CD4-positive, alpha-beta T cell (primary cell): ENCODE results near the gene HINT2. TPM values are rescaled to one million over a fixed set of nuclear protein-coding genes. Genes with fewer than 3 reads are reported as not detected.

ENCODE experiments used
- ATAC-seq: fragments of 200-7000 bp; cut with Tn5 transposase; one replicate; pipeline ENCODE4 v1.10.0; 2022; ENCODE audit warnings: mild to moderate bottlenecking; ENCODE audit not compliant: poor library complexity
- CTCF ChIA-PET: fragments of 350-600 bp; sonication (Branson Sonifier 250); formaldehyde crosslinking; loops from one replicate; lab custom pipeline; 2021; ENCODE audit warnings: antibody characterized with exemption, inconsistent platforms; lab: Charles Lee
- POLR2A ChIA-PET: fragments of 350-600 bp; sonication (Branson Sonifier 250); formaldehyde crosslinking; loops from one replicate; lab custom pipeline; 2021; ENCODE audit warnings: antibody characterized with exemption, inconsistent platforms; lab: Charles Lee
- DNase-seq, 14 experiments: peaks; one replicate each; pipeline ENCODE4 v3.0.0-alpha.2; 2013 to 2020; ENCODE audit warnings: mixed read lengths in 2 of 14
- H3K27ac ChIP-seq, 2 donors: one replicate each; pipeline versions ENCODE4 v1.5.1 to v1.7.0; 2013; ENCODE audit warnings: low read length in 2 of 2, low read depth in 1 of 2, mild to moderate bottlenecking in 1 of 2
- H3K27me3 ChIP-seq, 2 experiments: 1 replicate in 1 of 2; 2 replicates in 1 of 2; pipeline versions ENCODE4 v1.6.1 to v1.7.0; 2013; ENCODE audit warnings: low read length in 2 of 2, control low read depth in 1 of 2, mild to moderate bottlenecking in 1 of 2, moderate library complexity in 1 of 2; ENCODE audit not compliant: insufficient read depth in 2 of 2, control insufficient read depth in 1 of 2
- H3K36me3 ChIP-seq: one replicate; pipeline ENCODE4 v1.6.1; 2013; ENCODE audit warnings: low read length, control low read depth; ENCODE audit not compliant: insufficient read depth
- H3K4me1 ChIP-seq: one replicate; pipeline ENCODE4 v1.6.1; 2013; ENCODE audit warnings: low read length, control low read depth; ENCODE audit not compliant: insufficient read depth
- H3K4me3 ChIP-seq: one replicate; pipeline ENCODE4 v1.5.1; 2013; ENCODE audit warnings: mild to moderate bottlenecking, low read length, moderate library complexity
- H3K9me3 ChIP-seq, 2 experiments: 1 replicate in 1 of 2; 2 replicates in 1 of 2; pipeline versions ENCODE4 v1.6.1 to v1.7.0; 2013; ENCODE audit warnings: low read length in 2 of 2, mild to moderate bottlenecking in 2 of 2, control low read depth in 1 of 2, moderate library complexity in 1 of 2; ENCODE audit not compliant: control insufficient read depth in 1 of 2, insufficient read depth in 1 of 2
- H3K27ac Mint-ChIP-seq: one replicate; pipeline ENCODE4 v1.8.0; 2020; ENCODE audit warnings: mixed read lengths
- H3K27me3 Mint-ChIP-seq: one replicate; pipeline ENCODE4 v1.8.0; 2021; ENCODE audit warnings: mixed read lengths
- H3K36me3 Mint-ChIP-seq: one replicate; pipeline ENCODE4 v1.8.0; 2021; ENCODE audit warnings: low read depth, mixed read lengths
- H3K4me1 Mint-ChIP-seq: one replicate; pipeline ENCODE4 v1.8.0; 2021; ENCODE audit warnings: low read depth, mixed read lengths
- H3K4me3 Mint-ChIP-seq: one replicate; pipeline ENCODE4 v1.8.0; 2020; ENCODE audit warnings: mild to moderate bottlenecking, mixed read lengths
- H3K9me3 Mint-ChIP-seq: one replicate; pipeline ENCODE4 v1.8.0; 2020; ENCODE audit warnings: mixed read lengths
- CTCF ChIP-seq: fragments of 200-600 bp; IDR thresholded peaks from one replicate; pipeline ENCODE4 v1.8.0; 2022; ENCODE audit warnings: antibody characterized with exemption, mild to moderate bottlenecking
- intact Hi-C, 2 experiments: fragments of 100-400 bp; cut with DNase I in 1 of 2; cut with micrococcal nuclease in 1 of 2; formaldehyde crosslinking; loops; one replicate each; pipeline versions ENCODE4 v1.15.1 to v1.9.0; 2023 to 2025; cut with DNase I, micrococcal nuclease
- total RNA-seq, 174 experiments: library from RNA in 2 of 174; stranded (reverse) in 2 of 174; gene quantifications; one replicate each; pipeline ENCODE4 v1.2.3 and lab custom pipeline; 2021 to 2026

Gene HINT2
- total RNA-seq, 2 experiments from 2014 or later, result 10.9 to 12.6 TPM

DNA sequence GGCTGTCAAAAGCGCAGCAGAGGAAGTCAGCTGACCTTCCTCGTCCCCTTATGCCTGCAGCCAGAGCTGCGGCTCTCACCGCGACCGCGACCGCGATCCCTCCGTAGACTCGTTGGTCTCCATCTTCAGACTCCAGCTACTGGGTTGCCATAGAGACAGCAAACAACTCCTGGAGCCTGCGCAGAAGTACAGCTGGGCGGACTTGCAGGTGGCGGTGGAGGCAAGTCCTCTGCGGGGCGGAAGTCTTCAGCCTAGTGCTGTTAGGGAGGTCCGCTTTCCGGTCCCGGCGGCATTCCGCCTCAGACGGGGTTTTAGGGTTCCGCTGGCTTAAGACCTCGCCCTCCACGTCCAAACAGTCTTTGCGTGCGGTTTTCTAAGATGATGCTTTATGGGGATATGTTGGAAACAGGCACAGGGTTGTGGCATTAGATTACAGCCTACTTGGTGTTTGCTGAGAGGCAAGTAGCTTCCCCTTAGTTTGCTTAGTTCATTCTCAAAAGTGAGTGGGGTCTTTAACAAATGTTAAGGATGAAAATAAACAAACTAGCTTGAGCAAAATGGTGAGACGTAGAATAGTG lies 2.7 kb downstream of the HINT2 start, which contains the start of gene SPAG8:
TSS of gene SPAG8 (minus strand) at position 238 of the 578 bp plus-strand sequence. CDS start at position 123, 115 bp downstream.
- H3K27ac Mint-ChIP-seq, result peak within 1 kb of the TSS; percentile 91
- peaks cover 43% of the 10 kb centered on the region for H3K4me1 Mint-ChIP-seq
- Histone ChIP-seq H3K36me3 (peaks cover 20% of the 10 kb centered on the region), H3K4me1 (peaks cover 42% of the 10 kb centered on the region), H3K4me3 (peak within 1 kb of the TSS; percentile 62), H3K27me3 (no peaks in the 10 kb centered on the region), H3K27ac (peak within 1 kb of the TSS; percentile 69 to 77), H3K9me3 (no peaks in the 10 kb centered on the region)
- DNase-seq, result peak; percentile 89 to 99 (median 93)
- ATAC-seq, result peak; percentile 63
- H3K9me3 Mint-ChIP-seq, result no peaks in the 10 kb centered on the region
- H3K4me3 Mint-ChIP-seq, result peak within 1 kb of the TSS; percentile 91
- no peaks in the 10 kb centered on the region for H3K27me3 Mint-ChIP-seq
- ChIA-PET POLR2A (interaction anchor here (0.9 to 3.4 kb wide), 15 partner anchors 8 to 209 kb away, joined by 3 to 14 read pairs (median 4); partner anchors contain the start of genes CCDC107, CREB3, FAM221B and GBA2), CTCF (interaction anchor here (0.9 to 2.4 kb wide), 10 partner anchors 14 to 208 kb away, joined by 3 to 10 read pairs (median 4); partner anchors contain the start of genes CCDC107, CREB3, RMRP and TLN1)
- intact Hi-C loops, result loop anchor here (1.0 to 10.0 kb wide), 8 partner anchors 17 to 820 kb away; partner anchors contain the start of genes ATOSB (in 1 of the 2), CREB3 (in 1 of the 2), GBA2 (in 1 of the 2) and RGP1 (in 1 of the 2)
- no peak for TF ChIP-seq CTCF
- peaks cover 37% of the 10 kb centered on the region for H3K36me3 Mint-ChIP-seq

DNA sequence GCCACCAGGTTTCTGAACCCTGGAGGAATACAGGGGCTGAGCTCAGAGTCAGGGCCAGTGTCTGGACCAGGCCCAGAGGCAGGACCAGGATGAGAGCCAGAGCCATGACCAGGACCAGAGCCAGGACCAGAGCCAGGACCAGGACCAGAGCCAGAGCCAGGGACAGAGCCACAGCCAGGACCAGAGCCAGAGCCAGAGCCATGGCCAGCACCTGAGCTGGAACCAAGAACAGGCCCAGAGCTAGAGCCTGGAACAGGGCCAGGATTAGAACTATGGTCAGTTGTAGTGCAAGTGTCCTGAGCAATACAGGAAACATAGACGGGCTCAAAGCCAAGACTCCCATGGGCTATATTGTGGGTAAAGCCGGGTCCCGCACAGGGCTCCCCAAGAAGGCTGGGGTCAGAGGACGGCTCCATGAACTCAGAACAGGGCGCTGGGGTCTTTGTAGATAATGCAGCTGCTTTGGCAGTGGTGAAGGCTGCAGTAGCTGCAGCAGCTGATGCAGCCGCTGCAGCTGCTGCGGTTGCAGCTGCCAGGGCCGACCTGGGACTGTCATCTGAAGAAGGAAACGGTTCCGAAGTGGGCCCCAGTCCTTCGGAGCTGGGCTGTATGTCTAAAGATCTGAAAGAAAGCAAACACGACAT lies 3.3 kb downstream of the HINT2 start:
- peaks cover 21% of the 10 kb centered on the region for H3K36me3 ChIP-seq
- Mint-ChIP-seq H3K9me3 (no peaks in the 10 kb centered on the region), H3K27me3 (no peaks in the 10 kb centered on the region), H3K36me3 (peaks cover 43% of the 10 kb centered on the region), H3K4me3 (peak overlapping the region; percentile 91), H3K4me1 (peaks cover 43% of the 10 kb centered on the region), H3K27ac (peak overlapping the region; percentile 91)
- H3K4me3 ChIP-seq, result peak overlapping the region; percentile 62
- CTCF ChIA-PET, result interaction anchor here (0.9 to 2.4 kb wide), 11 partner anchors 15 to 208 kb away, joined by 3 to 10 read pairs (median 4); partner anchors contain the start of genes CCDC107, CREB3, RMRP and TLN1
- intact Hi-C loops, result loop anchor here (1.0 to 10.0 kb wide), 8 partner anchors 18 to 819 kb away; partner anchors contain the start of genes ATOSB (in 1 of the 2), CREB3 (in 1 of the 2), GBA2 (in 1 of the 2) and RGP1 (in 1 of the 2)
- H3K4me1 ChIP-seq, result peaks cover 42% of the 10 kb centered on the region
- peak overlapping the region; percentile 69 to 77 for H3K27ac ChIP-seq
- DNase-seq (no peak), ATAC-seq (no peak)
- H3K27me3 ChIP-seq, result no peaks in the 10 kb centered on the region
- no peak for TF ChIP-seq CTCF
- POLR2A ChIA-PET, result interaction anchor here (0.9 to 3.4 kb wide), 12 partner anchors 14 to 208 kb away, joined by 3 to 14 read pairs (median 4); partner anchors contain the start of genes CCDC107, CREB3, FAM221B and GBA2
- H3K9me3 ChIP-seq, result no peaks in the 10 kb centered on the region

DNA sequence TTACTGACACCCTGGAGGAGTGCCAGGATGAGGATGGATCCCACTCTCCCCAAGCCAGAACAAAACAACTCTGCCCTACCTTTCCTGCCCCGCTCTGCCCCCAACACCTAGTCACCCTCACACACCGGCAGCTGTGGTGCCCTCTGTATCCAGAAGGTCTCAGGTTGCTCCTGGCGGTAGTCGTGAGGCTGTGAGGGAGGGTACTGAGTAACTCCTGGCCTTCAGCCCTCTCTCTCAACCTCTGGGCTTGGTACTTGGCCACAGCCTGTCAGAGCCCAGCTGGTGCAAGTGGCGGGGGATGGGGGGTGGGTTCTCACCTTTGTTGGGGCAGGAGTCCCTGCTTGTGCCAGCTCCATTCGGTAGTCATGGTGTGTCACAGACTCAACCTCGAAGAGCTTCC lies 4.7 kb downstream of the HINT2 start:
- Histone ChIP-seq H3K27me3 (no peaks in the 10 kb centered on the region), H3K27ac (no peak overlapping the region), H3K9me3 (no peaks in the 10 kb centered on the region), H3K4me1 (peaks cover 40% of the 10 kb centered on the region), H3K4me3 (no peak overlapping the region), H3K36me3 (peaks cover 35% of the 10 kb centered on the region)
- Mint-ChIP-seq H3K27ac (no peak overlapping the region), H3K36me3 (peaks cover 48% of the 10 kb centered on the region), H3K9me3 (no peaks in the 10 kb centered on the region), H3K4me1 (peaks cover 37% of the 10 kb centered on the region), H3K27me3 (no peaks in the 10 kb centered on the region), H3K4me3 (no peak overlapping the region)
- ATAC-seq (no peak), DNase-seq (no peak)
- intact Hi-C loops, result loop anchor here (5.0 to 10.0 kb wide), 6 partner anchors 63 to 818 kb away; partner anchors contain the start of genes ATOSB (in 1 of the 2), CREB3 (in 1 of the 2), GBA2 (in 1 of the 2) and RGP1 (in 1 of the 2)
- POLR2A ChIA-PET, result interaction anchor here (3.4 kb wide), 1 partner anchor 19 kb away, joined by 14 read pairs; the partner anchor contains the start of genes FAM221B and TMEM8B
- CTCF ChIA-PET, result interaction anchor here (1.4 kb wide), 1 partner anchor 72 kb away, joined by 3 read pairs; no protein-coding TSS in a partner anchor
- TF ChIP-seq CTCF, result no peak
